Measurements from ENCODE around the gene C2CD3.
A peak's percentile ranks its signal among the peaks of the same experiment; 100 is the strongest.
"Not testable (repeated sequence)": the region's sequence is repeated elsewhere in the genome, so short reads cannot be mapped to it uniquely, and the experiment has no call there.

The C2CD3 gene

DNA sequence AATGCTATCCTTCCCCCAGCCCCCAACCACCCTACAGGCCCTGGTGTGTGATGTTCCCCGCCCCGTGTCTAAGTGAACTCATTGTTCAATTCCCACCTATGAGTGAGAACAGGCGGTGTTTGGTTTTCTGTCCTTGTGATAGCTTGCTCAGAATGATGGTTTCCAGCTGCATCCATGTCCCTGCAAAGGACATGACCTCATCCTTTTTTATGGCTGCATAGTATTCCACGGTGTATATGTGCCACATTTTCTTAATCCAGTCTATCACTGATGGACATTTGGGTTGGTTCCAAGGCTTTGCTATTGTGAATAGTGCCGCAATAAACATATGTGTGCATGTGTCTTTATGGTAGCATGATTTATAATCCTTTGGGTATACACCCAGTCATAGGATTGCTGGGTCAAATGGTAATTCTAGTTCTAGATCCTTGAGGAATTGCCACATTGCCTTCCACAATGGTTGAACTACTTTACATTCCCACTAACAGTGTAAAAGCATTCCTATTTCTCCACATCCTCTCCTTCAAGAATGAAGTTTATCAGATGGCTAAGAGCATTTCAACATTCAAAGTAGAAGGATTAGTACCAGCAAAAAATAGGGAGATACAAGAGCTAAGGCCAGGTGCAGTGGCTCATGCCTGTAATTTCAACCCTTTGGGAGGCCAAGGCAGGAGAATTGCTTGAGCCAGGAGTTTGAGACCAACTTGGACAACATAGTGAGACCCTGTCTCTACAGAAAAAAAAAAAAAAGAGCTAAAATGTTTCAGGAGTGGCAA, 50.4 kb downstream of the C2CD3 start:
- DNase-seq: not testable (repeated sequence)

DNA sequence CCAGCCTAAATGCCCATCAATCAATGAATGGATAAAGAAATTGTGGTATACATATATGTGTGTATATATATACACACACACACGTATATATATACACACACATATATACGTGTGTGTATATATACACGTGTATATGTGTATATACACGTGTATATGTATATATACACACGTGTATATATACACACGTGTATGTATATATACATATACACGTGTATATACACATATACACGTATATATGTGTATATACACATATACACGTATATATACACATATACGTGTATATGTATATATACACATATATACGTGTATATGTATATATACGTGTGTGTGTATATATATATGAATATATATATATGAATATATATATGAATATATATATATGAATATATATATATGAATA, 54.1 kb downstream of the C2CD3 start:
- no peak for DNase-seq

- no peak for DNase-seq
Observed at GRCh38 chr11:74112877-74113276, 57.9 kb downstream of the C2CD3 start.

DNA sequence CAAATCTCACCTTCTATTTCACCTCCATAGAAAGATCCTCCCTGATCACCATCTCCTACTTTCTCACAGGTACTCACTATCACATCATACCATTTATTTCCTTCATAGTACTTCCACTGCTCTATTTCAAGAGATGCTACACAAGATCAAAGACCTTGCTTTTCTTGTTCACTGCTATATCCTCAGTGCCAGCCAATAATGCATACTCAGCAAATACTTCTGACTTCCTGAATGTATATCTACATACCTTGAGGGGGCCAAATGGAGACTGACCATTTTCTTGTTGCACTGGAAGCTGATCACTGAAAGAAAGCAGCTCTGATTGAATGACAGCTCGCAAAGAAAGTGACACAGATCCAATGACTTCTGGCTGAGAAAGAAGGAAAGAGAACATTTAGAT, 64.7 kb downstream of the C2CD3 start:
- DNase-seq: no peak

GRCh38 chr11:74102321-74102720, 68.5 kb downstream of the C2CD3 start:
- no peak for DNase-seq

DNA sequence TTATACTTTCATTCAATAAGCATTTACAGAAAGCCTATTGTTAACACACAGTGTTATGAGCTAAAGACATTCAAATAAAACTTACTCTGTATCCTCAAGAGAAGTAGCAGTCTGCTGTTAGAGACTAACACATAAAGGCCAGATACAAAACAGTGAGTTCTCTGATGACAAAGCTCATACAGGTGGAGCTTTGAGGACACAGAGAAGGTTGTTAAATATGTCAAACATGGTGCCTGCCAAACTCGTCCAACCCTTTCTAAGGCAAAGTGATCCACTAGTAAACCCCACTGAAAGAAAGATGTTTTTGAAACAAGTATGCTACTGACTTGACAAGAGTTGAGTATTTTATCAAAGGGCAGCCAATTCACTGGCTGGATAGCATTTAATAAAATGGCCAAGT, 70.1 kb downstream of the C2CD3 start:
- DNase-seq: no peak

DNA sequence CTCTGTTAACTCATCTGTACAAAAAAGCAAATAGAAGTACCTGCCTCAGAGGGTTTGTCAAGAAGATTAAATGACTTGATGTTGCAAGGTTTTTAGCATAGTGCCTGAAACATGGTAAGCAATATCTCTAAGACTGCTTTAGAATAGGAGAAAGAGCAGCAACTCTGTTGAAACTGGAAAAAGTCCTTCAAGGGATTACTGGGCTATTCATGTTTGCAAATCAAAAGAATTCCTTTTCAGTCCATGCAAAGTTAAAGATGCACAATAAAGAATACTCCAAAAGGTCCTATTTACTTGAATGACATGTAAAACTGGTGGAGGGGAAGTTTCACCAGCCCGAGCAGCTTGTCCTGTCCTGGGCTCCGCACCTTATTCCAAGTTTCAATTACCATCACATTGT, 70.6 kb downstream of the C2CD3 start:
- DNase-seq: no peak

DNA sequence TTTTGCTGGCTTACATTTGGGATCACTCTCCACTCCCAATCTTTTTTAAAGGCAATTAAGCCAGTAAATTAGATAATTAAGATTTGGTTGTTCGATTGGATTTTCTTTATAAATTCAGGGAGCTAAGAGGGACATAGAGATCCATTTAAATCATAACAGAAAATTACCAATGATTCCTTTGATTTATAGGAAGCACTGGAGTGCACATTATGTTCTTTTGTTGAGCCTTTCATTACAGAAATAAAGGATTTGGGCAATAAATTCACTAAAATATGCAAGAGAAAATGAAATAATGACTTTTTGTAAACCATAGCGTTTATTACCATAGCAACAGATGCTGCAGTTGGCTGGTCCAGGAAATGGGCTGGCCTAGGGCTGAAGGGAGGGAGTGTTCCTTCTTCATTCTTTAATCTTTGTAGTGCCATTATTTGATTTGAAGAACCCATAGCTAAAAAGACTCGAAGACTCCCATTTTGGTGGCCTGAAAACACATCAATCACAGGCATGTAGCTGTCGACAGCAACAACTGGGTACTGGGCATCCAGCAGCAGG, 73.0 kb downstream of the C2CD3 start:
- no peak for DNase-seq

DNA sequence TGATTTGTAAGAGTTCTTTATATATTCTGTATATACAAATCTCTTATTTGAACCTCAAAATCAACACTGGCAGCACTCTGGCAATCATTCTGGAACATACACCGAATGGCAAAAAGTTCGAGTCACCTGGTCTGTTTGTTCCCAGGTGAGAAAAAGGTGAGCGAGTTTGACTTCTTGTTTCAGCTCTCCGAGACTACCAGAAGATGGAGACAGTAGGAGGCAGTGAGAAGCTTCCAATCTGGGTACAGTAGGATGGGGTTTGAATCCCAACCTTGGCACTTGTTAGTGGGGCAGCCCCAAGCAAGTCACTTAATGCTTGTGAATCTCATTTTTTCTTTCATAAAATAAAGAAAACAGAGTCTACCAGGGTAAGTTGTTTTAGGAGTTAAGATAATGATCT, 76.4 kb downstream of the C2CD3 start:
- DNase-seq: no peak

DNA sequence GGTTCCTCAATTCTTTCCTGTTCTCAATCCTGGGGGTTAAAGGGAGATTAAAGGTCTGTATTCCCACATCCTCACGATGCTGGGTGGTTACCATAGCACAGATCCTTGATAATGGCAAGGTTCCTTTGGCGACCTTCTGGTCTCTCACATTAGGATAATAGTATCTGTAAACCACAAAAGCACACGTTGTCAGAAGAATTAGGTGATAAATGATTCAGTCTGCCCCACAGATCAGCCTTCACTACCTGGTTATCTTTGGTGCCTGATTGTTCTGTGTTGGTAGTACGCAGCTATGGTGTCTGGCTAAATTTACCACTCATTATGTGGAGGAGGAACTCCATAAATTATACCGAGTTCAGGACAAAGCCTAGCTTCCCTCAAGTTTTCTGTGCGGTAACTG, 78.4 kb downstream of the C2CD3 start:
- no peak for DNase-seq

- no peak for DNase-seq
Observed at GRCh38 chr11:74091549-74091948, 79.3 kb downstream of the C2CD3 start.

DNA sequence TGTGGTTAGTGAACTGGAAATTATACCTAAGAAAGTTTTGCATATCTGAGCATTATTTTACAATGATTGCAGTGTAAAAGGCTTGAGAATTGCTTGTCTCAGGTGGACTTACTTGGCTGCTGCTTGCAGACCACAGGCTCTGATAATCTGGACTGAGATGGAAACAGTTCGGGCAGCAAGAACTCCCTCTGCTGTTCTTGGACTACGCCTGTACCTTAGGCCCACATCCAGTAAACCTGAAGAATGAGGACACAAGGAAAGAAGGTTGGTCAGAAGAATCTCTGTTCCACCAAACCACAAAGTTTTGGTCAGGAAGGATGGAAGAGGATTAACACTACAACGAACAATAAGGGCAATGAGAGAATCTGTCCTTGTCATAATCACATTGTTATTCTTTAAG, 80.1 kb downstream of the C2CD3 start:
- DNase-seq: no peak

DNA sequence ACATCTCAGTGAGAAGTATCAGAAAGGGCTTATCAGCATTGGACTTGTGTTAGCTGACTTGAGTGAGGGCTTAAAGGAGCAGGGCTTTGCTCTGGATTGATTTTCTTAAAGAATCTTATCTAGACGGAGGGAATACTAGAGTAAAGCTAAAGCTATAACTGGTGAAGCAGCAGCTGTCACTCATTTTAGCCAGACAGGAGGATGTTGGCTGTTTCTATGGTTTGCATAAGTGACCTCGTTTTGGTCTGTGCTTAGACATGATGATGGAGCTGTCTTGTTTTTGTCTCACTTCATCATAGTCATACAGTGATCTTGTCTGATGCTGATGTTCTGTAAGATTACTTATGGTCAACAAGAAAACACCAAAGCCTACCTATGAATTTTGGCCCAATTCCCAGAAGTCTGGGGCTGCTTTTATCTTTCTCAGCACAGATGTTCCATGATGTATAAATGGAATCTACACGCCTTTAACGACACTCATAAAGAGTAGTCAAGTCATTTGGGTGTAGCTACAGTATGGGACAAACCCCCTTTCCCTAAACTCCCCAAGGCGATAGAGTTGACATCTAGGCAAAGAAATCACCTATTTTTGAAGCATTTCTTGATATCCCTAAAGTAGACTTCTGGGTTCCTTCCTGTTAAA, 84.4 kb downstream of the C2CD3 start:
- no peak for DNase-seq

DNA sequence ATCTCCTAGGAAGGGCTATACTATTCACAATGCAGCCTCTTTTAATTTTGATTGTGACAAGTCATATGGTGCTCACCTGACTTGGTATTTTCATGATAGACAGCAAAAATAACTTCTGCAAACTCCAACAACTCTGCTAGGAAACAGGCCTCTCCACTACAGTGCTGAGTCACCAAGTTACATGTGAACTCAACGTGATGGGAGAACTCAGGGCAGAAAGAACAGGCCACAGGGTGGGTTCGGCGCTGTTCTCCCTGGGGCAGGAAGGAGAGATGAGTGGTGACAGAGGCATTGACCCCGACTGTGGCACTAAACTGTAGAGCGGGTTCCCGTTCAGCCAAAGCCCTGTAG, 85.3 kb downstream of the C2CD3 start:
- DNase-seq: peak in 16 of 51 donors; percentile 3 to 29 (median 8)

DNA sequence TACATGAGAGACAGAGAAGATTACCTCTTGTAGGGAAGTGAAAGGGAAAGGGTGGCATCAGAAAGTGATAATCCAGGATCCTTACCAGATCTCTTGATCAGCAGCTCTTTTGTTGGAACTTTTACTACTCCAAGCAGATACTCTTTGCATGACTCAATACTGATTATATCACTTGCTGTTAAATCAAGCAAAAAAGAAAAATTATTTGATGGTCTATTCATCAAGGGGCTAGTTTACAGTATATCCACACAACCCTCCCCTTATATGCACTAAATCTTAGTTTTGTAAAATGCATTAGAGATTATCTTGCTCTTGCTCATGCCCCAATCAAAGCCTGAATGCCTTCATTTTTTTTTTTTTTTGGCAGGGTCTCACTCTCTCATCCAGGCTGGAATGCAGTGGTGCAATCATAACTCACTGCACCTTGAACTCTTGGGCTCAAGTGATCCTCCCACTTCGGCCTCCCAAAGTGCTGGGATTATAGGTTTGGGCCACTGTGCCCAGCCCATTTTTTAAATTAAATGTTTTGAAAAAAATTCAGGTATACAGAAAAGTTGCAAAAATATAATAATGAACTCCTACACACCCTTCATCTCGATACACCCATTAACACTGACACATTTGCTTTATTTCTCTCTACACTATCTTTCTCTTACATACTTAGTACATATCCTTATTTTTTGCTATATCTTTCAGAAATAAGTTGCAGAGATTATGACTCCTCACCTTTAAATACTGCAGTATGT, 85.8 kb downstream of the C2CD3 start:
- no peak for DNase-seq

DNA sequence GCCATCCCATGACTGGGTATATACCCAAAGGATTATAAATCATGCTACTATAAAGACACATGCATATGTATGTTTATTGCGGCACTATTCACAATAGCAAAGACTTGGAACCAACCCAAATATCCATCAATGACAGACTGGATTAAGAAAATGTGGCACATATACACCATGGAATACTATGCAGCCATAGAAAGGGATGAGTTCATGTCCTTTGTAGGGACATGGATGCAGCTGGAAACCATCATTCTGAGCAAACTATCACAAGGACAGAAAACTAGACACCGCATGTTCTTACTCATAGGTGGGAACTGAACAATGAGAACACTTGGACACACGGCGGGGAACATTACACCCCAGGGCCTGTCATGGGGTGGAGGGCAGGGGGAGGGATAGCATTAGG, 86.9 kb downstream of the C2CD3 start:
- DNase-seq: not testable (repeated sequence)

- DNase-seq: no peak
Observed at GRCh38 chr11:74081428-74081827, 89.4 kb downstream of the C2CD3 start.

DNA sequence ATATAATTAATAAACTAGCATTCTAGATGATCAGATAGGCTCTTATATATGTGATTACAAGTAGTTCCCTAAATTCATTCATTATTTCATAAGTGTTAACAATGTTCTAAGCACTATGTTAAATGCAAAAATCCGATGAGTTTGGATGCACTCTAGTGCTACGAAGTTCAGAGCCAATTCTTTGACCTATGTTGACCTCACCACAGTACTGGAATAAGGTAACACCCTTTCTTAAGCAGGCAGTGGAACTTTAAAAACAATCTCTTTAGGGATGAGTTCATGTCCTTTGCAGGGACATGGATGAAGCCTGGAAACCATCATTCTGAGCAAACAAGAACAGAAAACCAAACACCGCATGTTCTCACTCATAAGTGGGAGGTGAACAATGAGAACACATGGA, 93.6 kb downstream of the C2CD3 start:
- no peak for DNase-seq

DNA sequence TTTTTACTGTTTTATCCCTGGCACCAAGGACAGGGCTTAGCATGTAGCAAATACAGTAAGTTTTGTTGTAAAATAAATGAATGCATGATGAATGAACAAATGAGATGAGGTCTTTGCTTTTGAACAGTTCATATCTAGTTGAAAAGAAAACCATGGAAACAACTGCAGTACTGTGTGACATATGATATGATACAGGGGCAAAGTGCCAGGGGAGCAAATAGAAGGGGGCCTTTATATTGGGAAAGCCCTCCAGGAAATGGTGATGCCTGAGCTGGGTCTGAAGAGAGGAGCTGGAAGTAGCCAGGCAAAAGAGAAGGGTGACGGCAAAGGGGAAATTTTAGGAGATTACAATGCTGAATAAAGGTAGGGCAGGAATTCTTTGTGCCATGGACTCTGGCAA, 98.1 kb downstream of the C2CD3 start:
- DNase-seq: no peak

- DNase-seq: no peak
Observed at GRCh38 chr11:74072286-74072685, 98.5 kb downstream of the C2CD3 start.

DNA sequence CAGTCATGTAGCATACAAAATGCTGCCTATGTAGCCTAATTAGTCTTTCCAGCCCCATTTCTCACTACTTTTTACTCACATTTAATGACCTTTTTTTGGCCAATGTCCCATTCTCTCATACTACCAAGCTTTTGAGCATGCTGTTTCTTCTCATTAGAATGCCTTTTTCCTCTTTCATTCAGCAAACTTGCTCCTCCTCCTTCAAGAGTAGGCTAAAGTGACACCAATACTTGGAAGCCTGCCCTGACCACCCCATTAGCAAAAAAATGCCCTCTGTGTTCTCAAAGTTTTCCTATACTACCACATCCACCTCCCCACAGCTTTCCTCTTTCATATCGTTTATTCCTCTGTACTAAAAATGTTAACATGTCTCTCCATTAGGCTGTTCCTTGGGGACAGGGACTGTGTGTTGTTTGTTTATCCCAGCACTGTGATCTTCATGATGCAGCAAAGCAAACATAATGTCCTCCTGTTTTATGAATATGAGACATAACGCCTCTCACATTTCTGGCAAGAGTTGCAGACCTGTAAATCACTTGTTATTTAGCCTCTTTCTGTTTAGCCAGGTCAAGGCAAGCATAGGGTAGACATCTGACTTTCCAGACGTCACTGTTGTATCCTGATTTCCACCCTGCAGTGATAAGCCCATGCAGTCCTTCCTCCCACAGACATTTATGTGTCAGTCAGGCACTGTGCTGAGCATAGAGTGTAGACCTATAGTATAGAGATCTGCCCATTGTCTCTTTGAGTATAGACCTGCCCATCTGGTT, 99.9 kb downstream of the C2CD3 start:
- peak in 2 of 51 donors; percentile 3 to 17 for DNase-seq

Measured in hypothalamus (tissue), 51 donors.